H9 (cell line): ENCODE measurements around the gene TMEM169. TPM values are rescaled to one million over a fixed set of nuclear protein-coding genes. Genes with fewer than 3 reads are reported as not detected.

ENCODE experiments used
- DNase-seq: peaks from one replicate; pipeline ENCODE4 v3.0.0-alpha.2; 2017
- H2AFZ ChIP-seq: one replicate; pipeline ENCODE4 v1.6.1; 2013; ENCODE audit warnings: mild to moderate bottlenecking, low read length, control low read depth, moderate library complexity
- H2AK5ac ChIP-seq: 2 replicates; pipeline ENCODE4 v1.6.1; 2013; ENCODE audit warnings: low read length, control low read depth, mixed read lengths; ENCODE audit not compliant: insufficient read length
- H2BK120ac ChIP-seq: one replicate; pipeline ENCODE4 v1.6.1; 2013; ENCODE audit warnings: low read depth, mild to moderate bottlenecking, low read length, control low read depth, inconsistent platforms; ENCODE audit not compliant: poor library complexity, severe bottlenecking
- H2BK12ac ChIP-seq: 2 replicates; pipeline ENCODE4 v1.6.1; 2013; ENCODE audit warnings: low read length, control low read depth, mixed read lengths, low read depth; ENCODE audit not compliant: insufficient read length
- H2BK15ac ChIP-seq: 2 replicates; pipeline ENCODE4 v1.6.1; 2013; ENCODE audit warnings: low read depth, low read length, control low read depth
- H2BK20ac ChIP-seq: one replicate; pipeline ENCODE4 v1.6.1; 2013; ENCODE audit warnings: low read depth, mild to moderate bottlenecking, low read length, control low read depth, inconsistent platforms; ENCODE audit not compliant: poor library complexity, severe bottlenecking
- H2BK5ac ChIP-seq: 2 replicates; pipeline ENCODE4 v1.6.1; 2013; ENCODE audit warnings: low read length, control low read depth, mixed read lengths; ENCODE audit not compliant: insufficient read length
- H3K14ac ChIP-seq: 2 replicates; pipeline ENCODE4 v1.6.1; 2013; ENCODE audit warnings: low read length, control low read depth; ENCODE audit not compliant: insufficient read depth
- H3K18ac ChIP-seq: 2 replicates; pipeline ENCODE4 v1.6.1; 2013; ENCODE audit warnings: low read depth, mild to moderate bottlenecking, mixed read lengths, low read length, control low read depth; ENCODE audit not compliant: insufficient read length
- H3K23ac ChIP-seq: 2 replicates; pipeline ENCODE4 v1.6.1; 2013; ENCODE audit warnings: low read length, control low read depth, mixed read lengths, low read depth; ENCODE audit not compliant: insufficient read length
- H3K23me2 ChIP-seq: 2 replicates; pipeline ENCODE4 v1.6.1; 2013; ENCODE audit warnings: low read depth, mild to moderate bottlenecking, mixed read lengths, low read length, control low read depth; ENCODE audit not compliant: insufficient read length, poor library complexity, severe bottlenecking
- H3K27ac ChIP-seq: 2 replicates; pipeline ENCODE4 v1.5.1; 2013; ENCODE audit warnings: low read length, control low read depth, mixed read lengths, low read depth; ENCODE audit not compliant: insufficient read length
- H3K27me3 ChIP-seq: 2 replicates; pipeline ENCODE4 v1.6.1; 2013; ENCODE audit warnings: low read length, control low read depth, inconsistent platforms; ENCODE audit not compliant: insufficient read depth
- H3K4ac ChIP-seq: 2 replicates; pipeline ENCODE4 v1.6.1; 2013; ENCODE audit warnings: low read depth, mild to moderate bottlenecking, control low read depth, inconsistent platforms, low read length, moderate library complexity
- H3K4me1 ChIP-seq: 2 replicates; pipeline ENCODE4 v1.6.1; 2013; ENCODE audit warnings: low read length, control low read depth, inconsistent platforms; ENCODE audit not compliant: insufficient read depth
- H3K4me2 ChIP-seq: 2 replicates; pipeline ENCODE4 v1.6.1; 2013; ENCODE audit warnings: low read length, control low read depth, mixed read lengths; ENCODE audit not compliant: insufficient read length, insufficient read depth
- H3K56ac ChIP-seq: 2 replicates; pipeline ENCODE4 v1.6.1; 2013; ENCODE audit warnings: low read depth, mild to moderate bottlenecking, mixed read lengths, low read length, control low read depth; ENCODE audit not compliant: insufficient read length
- H3K79me1 ChIP-seq: 2 replicates; pipeline ENCODE4 v1.6.1; 2013; ENCODE audit warnings: low read depth, mild to moderate bottlenecking, moderate library complexity, low read length, control low read depth, inconsistent platforms; ENCODE audit not compliant: insufficient read depth, poor library complexity, severe bottlenecking
- H3K79me2 ChIP-seq: 2 replicates; pipeline ENCODE4 v1.6.1; 2013; ENCODE audit warnings: low read length, control low read depth, inconsistent platforms; ENCODE audit not compliant: insufficient read depth
- H3K9ac ChIP-seq: 2 replicates; pipeline ENCODE4 v1.6.1; 2013; ENCODE audit warnings: low read length, control low read depth, mixed read lengths; ENCODE audit not compliant: insufficient read length; ENCODE audit errors: extremely low read depth
- H3K9me3 ChIP-seq: one replicate; pipeline ENCODE4 v1.6.1; 2013; ENCODE audit warnings: low read depth, low read length, inconsistent platforms; ENCODE audit not compliant: control insufficient read depth
- H3T11ph ChIP-seq: one replicate; pipeline ENCODE4 v1.6.1; 2013; ENCODE audit warnings: mild to moderate bottlenecking, low read length, control low read depth, inconsistent platforms
- H4K20me1 ChIP-seq: one replicate; pipeline ENCODE4 v1.6.1; 2013; ENCODE audit not compliant: control insufficient read depth, insufficient read length, insufficient read depth
- H4K5ac ChIP-seq: 2 replicates; pipeline ENCODE4 v1.6.1; 2013; ENCODE audit warnings: low read depth, mild to moderate bottlenecking, mixed read lengths, low read length, control low read depth; ENCODE audit not compliant: insufficient read length
- H4K8ac ChIP-seq: replicated peaks from 2 replicates; pipeline ENCODE4 v1.6.1; 2013; ENCODE audit warnings: low read length, control low read depth, mixed read lengths, low read depth; ENCODE audit not compliant: insufficient read length
- H4K91ac ChIP-seq: 2 replicates; pipeline ENCODE4 v1.6.1; 2013; ENCODE audit warnings: low read depth, mild to moderate bottlenecking, moderate library complexity, mixed read lengths, low read length, control low read depth; ENCODE audit not compliant: insufficient read length
- H3K27ac Mint-ChIP-seq, 3 experiments: 2 replicates in 2 of 3; 3 replicates in 1 of 3; pipeline ENCODE4 v1.8.0; 2020 to 2021; ENCODE audit warnings: mixed read lengths in 3 of 3, mild to moderate bottlenecking in 1 of 3, moderate library complexity in 1 of 3
- H3K27me3 Mint-ChIP-seq: 2 replicates; pipeline ENCODE4 v1.8.0; 2021; ENCODE audit warnings: low read depth, mild to moderate bottlenecking, moderate library complexity, mixed read lengths
- H3K36me3 Mint-ChIP-seq, 3 experiments: 2 replicates in 2 of 3; 3 replicates in 1 of 3; pipeline ENCODE4 v1.8.0; 2020 to 2021; ENCODE audit warnings: low read depth in 3 of 3, mixed read lengths in 3 of 3; ENCODE audit not compliant: insufficient read depth in 1 of 3
- H3K4me1 Mint-ChIP-seq, 2 experiments: 2 replicates each; pipeline ENCODE4 v1.8.0; 2020; ENCODE audit warnings: mixed read lengths in 2 of 2
- H3K4me3 Mint-ChIP-seq, 2 experiments: 2 replicates in 1 of 2; 3 replicates in 1 of 2; pipeline ENCODE4 v1.8.0; 2020 to 2021; ENCODE audit warnings: mild to moderate bottlenecking in 2 of 2, mixed read lengths in 2 of 2, moderate library complexity in 1 of 2
- H3K9me3 Mint-ChIP-seq, 2 experiments: 2 replicates in 1 of 2; 3 replicates in 1 of 2; pipeline ENCODE4 v1.8.0; 2020; ENCODE audit warnings: mild to moderate bottlenecking in 2 of 2, mixed read lengths in 2 of 2, moderate library complexity in 1 of 2
- CTCF ChIP-seq: fragments of 200-600 bp; sonication (generic); conservative IDR thresholded peaks from 3 replicates; pipeline ENCODE4 v1.8.0; 2021; ENCODE audit warnings: antibody characterized with exemption, mild to moderate bottlenecking
- WGBS: extraction: QIAGEN DNeasy Blood & Tissue Kit; methylation state at CpG from one replicate; pipeline ENCODE4 v1.1.7; 2013; ENCODE audit warnings: missing lambda C conversion rate, low lambda C conversion rate, mixed read lengths; ENCODE audit not compliant: insufficient read length; ENCODE audit errors: extremely low coverage; 5-methylcytosine and 5-hydroxymethylcytosine counted together
- total RNA-seq: library from RNA; stranded (reverse); gene quantifications from 2 replicates; pipeline ENCODE4 v1.2.1, GENCODE V29; 2021

TMEM169 gene
- total RNA-seq, 1 experiment from 2014 or later, result 1.0 TPM

GRCh38 chr2:216108310-216108966, 26.7 kb downstream of the TMEM169 start:
- H3K27ac Mint-ChIP-seq, result peak overlapping the region; percentile 95 to 100 (median 99)
- peak overlapping the region; percentile 84 for H4K5ac ChIP-seq
- no peak overlapping the region for H2BK15ac ChIP-seq
- H2BK20ac ChIP-seq, result no peak overlapping the region
- H3K56ac ChIP-seq, result no peak overlapping the region
- no peak overlapping the region for H3K23ac ChIP-seq
- no peak overlapping the region for H2BK120ac ChIP-seq
- no peak overlapping the region for H3K18ac ChIP-seq
- H4K91ac ChIP-seq, result no peak overlapping the region
- no peak overlapping the region for H3K14ac ChIP-seq
- H3T11ph ChIP-seq, result no peak overlapping the region
- peaks cover 0 to 3% of the 10 kb centered on the region in 2 experiments; a peak in 2 of 5 replicates for H3K9me3 Mint-ChIP-seq
- TF ChIP-seq CTCF, result no peak
- H3K27ac ChIP-seq, result no peak overlapping the region
- H3K4me2 ChIP-seq, result peak overlapping the region; percentile 70
- H2AFZ ChIP-seq, result no peak overlapping the region
- H3K27me3 Mint-ChIP-seq, result no peaks in the 10 kb centered on the region
- H4K20me1 ChIP-seq, result no peaks in the 10 kb centered on the region
- H3K27me3 ChIP-seq, result no peaks in the 10 kb centered on the region
- H3K4me1 ChIP-seq, result no peaks in the 10 kb centered on the region; the same call in 1 of the 2 replicates
- H3K9me3 ChIP-seq, result no peaks in the 10 kb centered on the region
- peaks cover 3% of the 10 kb centered on the region for H3K23me2 ChIP-seq
- peak overlapping the region; percentile 99 to 100 for H3K4me3 Mint-ChIP-seq
- H2AK5ac ChIP-seq, result peak overlapping the region; percentile 79
- H3K79me1 ChIP-seq, result no peaks in the 10 kb centered on the region
- H3K36me3 Mint-ChIP-seq, result peaks cover 28 to 38% (median 34%) of the 10 kb centered on the region in 3 experiments
- H3K79me2 ChIP-seq, result peaks cover 18% of the 10 kb centered on the region; the same call in 1 of the 2 replicates
- H4K8ac ChIP-seq, result no peak overlapping the region
- peak overlapping the region; percentile 52 for H3K9ac ChIP-seq
- no peak overlapping the region for H2BK5ac ChIP-seq
- H3K4ac ChIP-seq, result no peak overlapping the region
- no CpG with 5 or more reads among the region's 6 CpGs for WGBS
- DNase-seq, result peak; percentile 33
- no peak overlapping the region for H2BK12ac ChIP-seq
- peaks cover 32 to 46% of the 10 kb centered on the region in 2 experiments for H3K4me1 Mint-ChIP-seq
